Stimulated activated CD8-positive, alpha-beta memory T cell treated with anti-CD3 and anti-CD28 coated beads, Interleukin-7, amount 100 ng/mL, for 1 hour (primary cell): ENCODE data around the gene CHST1.

ENCODE experiments used
- DNase-seq, 2 donors: peaks; one replicate each; pipeline ENCODE4 v3.0.0-alpha.2; 2020; ENCODE audit warnings: low read depth in 2 of 2

The CHST1 gene

DNA sequence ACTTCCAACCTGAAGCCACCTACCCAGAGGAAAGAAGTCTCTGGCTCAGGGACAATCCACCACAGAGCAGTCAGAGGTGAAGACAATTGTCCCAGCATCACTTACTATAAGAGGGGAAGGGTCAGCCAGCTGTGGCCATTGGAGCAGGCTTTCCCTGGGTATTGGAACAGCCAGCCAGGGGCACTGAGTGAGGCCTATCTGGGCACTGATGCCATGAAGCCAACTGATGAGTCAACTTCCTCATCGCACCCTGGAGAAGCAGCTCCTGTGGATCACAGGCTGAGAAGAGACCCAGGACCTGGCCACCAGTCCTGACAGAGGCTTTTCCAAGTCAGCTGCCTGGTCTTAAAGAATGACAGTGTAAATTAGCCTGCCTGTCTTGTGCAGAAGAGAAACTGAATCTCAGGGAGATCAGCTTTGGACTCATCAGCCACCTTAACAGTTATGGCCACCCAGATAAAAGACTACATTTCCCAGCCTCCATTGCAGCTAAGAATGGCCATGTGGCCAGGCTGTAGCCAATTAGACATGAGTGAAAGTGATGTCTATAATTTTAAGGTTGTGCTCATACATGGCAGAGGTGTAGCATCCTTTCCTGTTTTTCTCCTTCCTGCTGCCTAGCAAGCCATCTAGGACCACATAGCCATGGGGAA is 19.0 kb downstream of the CHST1 start:
- DNase-seq = no peak

DNA sequence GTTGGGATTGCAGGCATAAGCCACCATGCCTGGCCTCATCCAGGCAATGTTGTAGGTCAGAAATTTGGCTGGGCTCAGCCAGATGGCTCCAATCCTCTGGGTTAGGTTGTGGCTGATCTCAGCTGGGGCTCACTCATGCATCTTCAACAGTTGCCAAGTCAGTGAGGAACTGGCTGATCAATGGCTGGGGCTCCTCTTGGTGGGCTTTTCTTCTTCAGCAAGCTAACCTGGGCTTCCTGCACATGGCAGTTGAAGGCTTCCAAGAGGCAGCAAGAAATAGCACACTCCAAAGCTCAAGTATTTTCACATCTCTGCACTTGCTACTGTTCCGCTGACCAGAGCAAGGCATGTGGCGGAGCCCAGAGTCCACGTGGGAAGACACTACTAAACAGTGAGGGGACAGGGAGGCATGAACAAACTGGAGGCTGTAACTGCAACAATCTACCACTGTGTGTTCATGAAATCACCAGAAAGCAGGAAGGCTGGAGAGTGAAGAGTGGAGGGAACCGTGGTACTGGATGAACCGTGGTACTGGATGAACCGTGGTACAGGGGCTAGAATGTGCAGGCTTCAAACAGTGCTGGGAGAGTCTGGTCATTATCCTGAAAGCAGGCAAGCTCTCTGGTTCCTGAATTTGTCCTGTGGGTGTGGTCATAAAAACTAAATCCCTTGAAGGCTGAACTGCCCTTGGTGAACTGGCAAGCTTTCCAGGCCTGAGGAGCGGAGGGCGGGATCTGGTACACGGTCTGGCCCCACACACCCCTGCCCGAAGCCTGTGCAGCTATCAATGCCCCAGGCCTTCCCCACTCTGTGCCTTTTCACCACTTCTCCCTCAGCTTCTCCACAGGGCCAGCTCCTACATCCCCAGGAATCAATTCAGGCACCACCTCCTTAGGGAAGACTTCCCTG is 20.2 kb downstream of the CHST1 start:
- DNase-seq = no peak

DNA sequence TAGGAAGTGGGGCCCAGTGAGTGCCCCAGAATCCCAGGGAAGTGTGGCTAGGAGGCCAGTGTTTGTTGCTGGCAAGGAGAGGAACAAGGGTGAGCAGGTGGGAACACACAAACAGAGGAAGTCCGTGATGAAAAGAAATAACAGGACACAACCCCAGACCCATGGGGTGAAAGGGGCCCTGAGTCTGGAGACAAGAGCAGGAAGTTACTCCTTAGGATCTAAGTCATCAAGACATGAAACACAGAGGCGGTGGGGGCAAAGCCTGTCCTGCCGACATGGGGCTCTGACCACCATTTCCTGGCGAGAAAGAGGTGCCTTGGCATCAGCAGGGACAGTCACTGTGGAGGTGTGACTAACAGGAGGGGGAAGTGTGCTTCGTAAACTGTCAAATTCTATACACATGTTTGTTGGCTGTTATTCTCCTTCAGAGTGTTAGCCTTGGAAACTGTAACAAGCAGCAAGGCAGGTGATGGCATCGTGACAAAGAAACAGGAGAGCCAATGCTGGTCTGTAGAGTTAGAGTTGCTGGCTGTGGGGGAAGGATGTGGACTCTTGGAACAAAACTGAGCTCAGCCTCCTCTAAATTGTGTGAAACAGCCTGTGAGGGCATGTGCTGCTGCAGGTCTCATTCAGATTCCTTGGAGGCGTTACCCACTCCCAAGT is 21.7 kb downstream of the CHST1 start:
- DNase-seq = no peak

DNA sequence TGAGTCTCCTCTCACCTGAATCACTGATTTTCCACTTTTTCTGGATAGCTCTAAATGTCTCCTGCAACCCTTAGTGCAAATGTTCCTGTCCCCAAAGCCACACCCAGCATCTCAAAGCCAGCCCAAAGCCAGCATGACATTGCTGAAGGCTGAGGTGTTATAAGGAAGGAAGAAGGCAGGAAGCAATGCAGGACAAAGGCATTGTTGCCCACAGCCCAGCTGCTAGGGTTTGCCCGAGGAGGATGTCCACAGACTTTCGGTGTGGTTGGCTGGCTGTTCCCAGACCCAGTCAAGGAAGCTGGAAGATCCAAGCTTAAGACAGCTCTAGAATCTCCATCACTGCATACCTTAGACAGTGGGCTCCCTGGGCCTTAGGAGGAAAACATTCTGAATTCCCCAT is 23.5 kb downstream of the CHST1 start:
- DNase-seq = no peak

DNA sequence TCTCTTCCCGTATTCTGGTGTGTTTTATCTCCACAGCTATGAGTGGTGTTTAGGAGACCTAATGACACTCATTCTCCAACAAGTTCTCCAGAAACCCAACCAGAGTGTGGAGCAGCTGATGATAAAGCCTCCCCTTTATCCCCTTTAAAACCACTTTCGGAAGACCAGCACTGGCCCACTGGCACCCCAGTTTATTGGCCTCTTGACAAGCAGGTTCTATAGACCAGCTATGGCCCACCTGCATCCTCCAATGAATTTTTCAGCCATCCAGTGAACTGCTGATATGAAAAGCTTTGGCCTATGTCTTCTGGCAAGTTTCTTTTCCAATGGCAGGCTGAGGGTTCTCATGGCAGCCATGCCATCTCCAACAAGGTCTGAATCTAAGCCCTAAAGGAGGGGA is 27.4 kb downstream of the CHST1 start:
- DNase-seq = no peak

DNA sequence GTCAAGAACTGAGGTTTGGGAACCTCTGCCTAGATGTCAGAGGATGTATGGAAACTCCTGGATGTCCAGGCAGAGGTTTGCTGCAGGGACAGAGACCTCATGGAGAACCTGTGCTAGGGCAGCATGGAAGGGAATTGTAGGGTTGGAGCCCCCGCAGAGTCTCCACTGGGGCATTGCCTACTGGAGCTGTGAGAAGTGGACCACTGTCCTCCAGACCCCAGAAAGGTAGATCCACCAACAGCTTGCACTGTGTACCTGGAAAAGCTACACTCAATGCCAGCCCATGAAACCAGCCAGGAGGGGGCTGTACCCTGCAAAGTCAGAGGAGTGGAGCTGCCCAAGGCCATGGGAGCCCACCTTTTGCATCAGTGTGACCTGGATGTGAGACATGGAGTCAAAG is 29.5 kb downstream of the CHST1 start:
- DNase-seq = no peak

DNA sequence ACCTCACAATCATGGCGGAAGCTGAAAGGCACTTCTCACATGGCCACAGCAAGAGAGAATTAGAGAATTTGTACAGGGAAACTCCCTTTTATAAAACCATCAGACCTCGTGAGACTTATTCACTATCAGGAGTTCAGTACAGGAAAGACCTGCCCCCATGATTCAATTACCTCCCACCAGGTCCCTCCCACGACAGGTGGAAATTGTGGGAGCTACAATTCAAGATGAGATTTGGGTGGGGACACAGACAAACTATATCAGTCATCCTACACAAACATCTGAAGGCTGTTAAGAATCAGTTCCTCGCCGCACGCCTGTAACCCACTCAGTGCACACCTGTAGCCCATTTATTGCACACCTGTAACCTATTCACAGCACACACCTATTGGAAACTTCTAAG is 39.8 kb downstream of the CHST1 start:
- no peak for DNase-seq

DNA sequence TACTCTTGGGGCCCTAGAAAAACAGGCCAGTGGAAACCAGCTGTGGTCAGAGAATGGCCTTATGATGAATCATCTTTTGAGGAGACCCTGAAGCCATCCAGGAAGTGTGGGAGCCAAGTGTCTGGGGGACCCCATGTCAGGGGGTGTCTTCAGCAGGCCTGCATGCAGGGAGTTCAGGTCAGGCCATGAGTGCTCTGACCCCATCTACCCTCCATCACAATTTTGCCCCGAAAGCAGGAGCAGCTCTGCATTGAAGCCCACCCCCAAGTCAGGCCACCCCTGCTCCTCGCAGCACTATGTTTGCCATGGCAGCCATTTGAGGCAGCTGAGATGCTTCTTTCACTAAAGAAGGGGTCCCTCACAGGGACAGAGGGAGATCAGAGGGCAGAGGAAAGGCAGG is 41.3 kb downstream of the CHST1 start:
- no peak for DNase-seq

DNA sequence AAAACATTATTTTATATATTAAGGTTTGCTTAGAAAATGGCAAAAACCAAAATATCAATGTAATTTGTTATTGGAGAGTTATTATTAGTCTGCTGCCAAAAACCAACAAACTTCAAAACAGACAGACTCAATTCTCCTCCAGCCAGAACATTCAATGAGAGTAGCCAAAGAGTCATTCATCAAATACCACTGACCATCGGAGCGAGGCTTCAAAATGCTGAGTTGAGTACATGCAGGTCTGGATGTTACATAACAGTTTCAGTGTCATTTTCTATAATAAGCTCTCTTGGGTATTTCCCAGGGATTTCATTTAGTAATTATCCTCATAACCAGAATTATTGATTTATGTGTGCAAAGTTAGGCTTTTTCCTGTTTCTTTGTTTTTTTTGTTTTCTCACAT is 42.6 kb downstream of the CHST1 start:
- no peak for DNase-seq

DNA sequence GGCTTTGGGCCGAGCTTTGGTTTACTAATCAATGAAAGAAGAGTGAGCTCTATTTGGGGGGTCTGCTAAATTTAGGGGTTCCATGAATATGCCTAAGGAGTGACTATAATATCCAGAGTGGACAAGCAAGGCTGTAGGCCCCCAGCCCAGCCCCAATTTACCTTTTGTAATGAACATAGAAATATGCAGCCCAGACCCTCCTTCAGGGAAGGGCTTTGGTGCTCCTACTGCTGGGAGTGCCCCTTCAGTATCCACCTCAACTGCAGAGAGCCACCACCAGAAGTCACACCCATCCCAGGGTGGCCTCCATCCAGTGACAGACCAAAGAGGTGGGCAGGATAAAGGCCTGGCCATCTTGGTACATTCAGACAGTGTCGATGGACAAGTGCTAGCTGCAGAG is 43.1 kb downstream of the CHST1 start:
- DNase-seq = no peak

DNA sequence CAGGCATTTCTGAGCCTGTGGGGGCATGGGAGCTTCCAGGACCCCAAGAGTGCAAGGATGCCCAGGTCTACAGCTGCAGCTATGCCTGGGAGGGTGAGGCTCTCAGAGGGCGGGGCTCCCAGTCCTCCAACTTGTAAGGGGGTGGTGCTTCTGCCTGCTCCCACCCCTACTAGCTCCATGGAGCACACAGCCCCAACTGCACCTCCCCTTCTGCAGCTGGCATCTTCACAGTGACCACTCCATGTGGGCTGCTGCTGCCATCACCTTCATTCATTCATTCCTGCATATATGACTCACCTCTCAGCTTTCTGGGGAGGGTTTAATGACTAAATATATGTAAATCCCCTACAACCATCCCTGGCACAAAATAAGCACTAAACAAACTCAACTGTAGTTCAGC is 43.8 kb downstream of the CHST1 start:
- DNase-seq = no peak

DNA sequence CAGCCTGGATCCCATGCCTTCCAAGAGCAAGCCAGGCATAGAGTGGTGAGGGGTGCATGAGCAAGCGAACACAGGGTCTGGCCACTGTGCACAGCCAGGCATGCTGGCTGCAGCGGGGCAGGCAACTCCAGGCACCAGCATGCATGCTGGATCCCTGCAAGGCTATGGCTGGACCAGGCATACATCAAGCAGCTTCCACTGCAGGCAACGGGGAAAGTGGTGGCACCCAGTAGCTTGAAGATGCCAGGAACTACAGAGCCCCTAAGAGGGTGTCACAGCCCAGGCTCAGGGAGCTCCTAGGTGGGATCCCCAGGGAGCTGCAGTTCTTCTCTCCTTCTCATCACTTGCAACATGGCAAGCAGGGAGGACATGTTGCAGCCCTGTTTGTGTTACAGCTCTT is 45.2 kb downstream of the CHST1 start:
- no peak for DNase-seq

DNA sequence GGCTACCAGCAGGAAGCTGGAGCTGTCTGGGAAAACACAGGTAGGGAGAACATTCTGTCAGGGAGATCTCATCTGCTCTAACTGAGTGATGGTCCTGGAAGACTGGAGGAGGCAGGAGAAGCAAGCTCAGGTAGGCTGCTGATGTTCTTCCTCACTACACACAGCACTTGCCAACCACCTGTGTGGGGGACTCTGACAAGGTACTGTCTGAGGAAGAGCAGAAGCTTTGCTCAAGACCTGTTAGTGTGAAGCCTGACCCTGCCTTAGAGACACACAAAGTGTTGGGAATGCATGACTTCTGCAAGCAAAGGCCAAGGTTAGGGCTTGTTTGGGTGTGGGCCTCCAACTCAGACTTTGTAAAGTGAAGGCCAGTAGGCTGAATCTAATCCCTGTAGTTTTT is 46.5 kb downstream of the CHST1 start:
- no peak for DNase-seq

DNA sequence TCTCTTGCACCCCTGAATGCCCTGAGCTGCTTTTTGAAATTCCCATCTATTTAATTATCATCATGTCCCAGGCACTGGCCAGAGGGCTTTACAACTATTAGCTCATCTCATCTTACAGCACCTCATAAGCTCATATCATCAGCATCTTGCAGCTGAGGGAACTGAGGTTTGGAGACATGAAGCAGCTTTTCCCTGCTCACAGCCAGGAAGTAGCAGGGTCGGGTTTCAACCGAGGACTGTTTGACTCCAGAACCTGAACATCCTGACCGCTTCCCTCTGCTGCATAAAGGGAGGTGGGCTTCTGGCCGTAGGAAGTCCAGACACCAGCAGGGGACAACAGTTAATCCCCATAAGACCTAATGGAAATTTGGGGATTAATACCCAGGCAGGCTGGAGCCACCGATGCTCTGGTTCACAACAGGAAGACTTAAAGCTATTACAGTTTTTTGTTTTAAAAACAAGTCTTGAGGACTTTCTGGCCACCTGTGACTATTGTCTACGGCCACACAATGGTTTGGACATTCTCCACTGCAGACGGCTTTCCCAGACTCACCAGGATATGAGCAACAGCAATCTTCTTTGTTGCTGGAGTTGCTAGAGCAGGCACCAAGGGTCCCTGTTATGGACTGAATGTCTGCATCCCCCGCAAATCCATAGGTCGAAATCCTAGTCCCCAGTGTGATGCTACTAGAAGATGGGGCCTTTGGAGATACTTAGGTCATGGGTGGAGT is 47.4 kb downstream of the CHST1 start:
- no peak for DNase-seq

DNA sequence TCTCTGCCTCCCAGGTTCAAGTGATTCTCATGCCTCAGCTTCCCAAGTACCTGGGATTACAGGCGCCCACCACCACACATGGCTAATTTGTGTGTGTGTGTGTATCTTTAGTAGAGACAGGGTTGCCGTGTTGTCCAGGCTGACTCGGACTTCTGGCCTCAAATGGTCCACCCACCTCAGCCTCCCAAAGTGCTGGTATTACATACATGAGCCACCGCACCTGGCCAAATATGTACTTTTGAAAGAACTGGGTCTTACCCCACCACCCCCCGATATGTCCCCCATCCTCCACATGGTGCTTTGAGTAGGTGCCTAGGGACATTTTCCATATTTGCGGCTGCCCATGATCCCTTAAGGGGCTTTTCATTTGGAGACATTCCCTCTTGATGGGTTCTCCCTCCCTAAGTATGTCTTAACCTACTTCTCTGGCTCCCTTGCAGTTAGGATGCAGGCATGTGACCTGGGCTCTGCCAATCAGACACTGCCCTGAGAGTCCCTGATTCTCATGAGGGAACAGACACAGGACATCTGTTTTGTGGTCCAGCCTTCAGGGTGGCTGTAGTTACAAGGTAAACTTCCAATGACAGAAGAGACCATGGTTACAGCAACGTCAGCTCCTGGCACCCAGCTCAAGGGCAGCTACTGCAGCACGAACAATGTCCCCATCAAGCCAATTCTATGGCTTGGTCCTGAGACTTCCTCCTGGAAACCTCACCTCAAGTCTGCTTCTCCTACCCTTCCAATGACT is 48.4 kb downstream of the CHST1 start:
- no peak for DNase-seq

DNA sequence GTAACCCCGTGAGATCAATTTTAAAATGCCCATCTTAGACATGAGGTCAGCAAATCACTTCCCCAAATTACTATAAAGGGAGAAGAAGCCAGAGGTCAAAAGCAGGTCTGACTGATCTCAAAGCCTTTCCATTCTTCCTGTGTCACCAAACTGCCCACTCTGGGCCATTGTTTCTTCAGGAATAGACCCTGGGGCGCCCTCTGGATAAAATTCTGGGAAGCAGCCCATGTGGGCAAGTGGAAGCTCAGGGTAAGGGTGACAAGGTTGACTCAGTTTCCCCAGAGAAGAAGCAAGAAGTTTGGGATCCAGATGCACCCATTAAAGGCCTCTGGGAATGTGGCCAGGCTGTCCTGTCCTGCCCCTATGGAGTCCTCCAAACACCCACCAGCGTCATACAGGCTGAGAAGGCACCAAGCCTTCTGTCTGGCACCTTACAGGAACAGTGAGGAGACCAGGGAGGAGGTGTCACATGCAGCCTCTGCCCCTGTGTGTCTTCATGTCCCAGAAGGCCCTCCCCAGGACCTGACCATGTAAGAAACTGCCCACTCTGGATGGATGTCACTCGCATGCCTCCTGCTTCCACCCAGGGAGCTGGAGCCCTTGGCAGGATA is 50.1 kb downstream of the CHST1 start:
- DNase-seq = no peak

DNA sequence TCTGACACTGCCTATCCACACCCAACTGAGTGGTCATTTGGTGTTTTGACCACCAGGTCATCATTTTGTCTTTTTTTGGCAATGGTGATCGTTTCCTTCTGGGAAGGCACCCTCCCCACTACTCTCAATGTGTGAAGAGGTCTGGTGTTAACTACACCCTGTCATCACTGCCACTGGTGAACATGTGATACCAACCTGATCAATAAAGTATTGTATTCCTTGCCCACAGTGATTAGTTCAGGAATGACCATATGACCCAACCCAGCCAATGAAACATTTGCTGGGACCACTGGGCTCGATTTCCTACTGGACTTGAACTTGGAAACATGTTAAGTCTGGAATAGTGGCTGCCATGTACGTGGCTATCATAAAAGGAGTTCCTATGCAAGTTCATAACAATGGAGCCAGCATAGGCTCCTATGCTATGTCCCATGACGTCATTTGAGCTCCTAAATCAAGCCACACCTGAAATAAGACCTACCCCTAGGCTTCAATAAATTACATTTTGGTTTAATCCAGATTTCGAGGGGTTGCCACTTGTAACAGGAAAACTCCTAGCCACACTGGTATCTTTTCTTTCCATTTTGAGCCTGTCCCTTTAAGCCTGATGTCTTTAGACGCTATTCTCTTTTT is 51.1 kb downstream of the CHST1 start:
- DNase-seq = no peak

DNA sequence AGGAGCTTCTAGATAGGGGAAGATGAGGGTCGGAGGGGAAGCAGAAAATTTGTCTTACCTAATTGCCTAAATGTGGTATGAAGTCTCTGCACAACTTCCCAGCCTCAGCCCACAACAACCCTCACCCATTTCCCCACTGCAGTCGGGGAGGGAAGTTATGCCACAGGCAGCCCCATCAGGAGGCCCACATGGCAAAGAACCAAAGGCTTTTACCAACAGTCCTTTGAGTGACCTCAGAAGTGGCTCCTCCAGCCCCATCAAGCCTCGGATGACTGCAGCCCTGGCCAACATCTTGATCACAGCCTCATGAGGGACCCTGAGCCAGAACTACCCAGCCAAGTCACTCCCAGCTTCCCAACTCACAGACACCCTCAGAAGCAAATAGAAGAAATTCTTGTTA is 54.8 kb downstream of the CHST1 start:
- no peak for DNase-seq

DNA sequence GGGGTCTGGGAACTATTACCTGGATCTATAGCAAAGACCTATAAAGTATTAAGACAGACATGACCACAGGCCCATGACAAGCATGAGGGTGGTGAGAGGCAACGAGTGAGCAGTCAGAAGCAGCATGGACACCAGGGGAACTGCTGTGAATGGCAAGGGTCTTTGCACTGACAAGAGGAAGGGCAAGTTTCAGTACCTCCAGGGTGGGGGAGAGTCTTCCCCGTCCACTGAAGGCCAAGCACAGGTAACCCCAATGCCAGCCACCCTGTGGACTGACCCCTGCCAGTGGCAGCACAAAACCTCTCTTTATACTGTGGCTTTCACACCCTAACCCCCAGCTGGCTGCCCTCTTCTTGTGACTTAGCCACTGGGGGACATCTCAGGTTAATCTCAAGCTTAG is 55.5 kb downstream of the CHST1 start:
- DNase-seq = no peak

DNA sequence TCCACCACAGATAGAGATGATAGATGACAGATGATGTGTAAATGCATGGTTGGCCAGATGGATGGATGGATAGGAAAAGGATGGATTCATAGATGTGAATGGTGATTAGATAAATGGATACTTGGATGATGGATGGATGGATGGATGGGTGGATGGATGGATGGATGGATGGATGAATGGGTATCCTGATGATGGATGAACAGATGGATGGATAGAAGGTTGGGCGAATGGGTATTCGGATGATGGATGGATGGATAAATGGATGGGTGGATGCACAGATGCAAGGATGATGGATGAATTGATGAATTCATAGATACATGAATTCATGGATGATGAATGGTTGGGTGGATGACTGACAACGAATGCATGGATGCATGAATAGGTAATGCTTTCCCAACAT is 56.1 kb downstream of the CHST1 start:
- DNase-seq = no peak

DNA sequence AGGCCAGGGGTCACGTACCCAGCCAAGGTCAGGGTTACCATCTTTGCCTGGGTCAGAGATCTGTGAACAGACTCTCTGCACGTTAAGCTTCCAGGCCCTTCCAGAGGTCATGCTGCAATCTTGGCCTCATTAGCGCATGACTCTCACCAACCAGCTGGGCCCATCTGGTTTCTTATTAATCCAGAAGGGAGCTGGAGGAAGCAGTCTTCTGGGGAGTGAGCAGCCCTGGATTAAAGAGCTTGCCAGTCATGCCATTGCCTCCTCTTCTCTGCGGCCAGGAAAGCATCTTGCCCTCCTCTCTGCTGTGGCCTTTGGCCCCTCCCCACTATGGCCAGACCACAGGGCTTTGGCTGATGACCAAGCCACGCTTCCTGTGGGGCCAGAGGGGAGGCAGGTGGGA is 57.4 kb downstream of the CHST1 start:
- DNase-seq = no peak
